Measurements from ENCODE around the gene TRAPPC10.

The TRAPPC10 gene

GRCh38 chr21:44011579-44012473 lies at the start of gene TRAPPC10:
TSS of gene TRAPPC10 (plus strand) at chr21:44012309. CDS start at chr21:44012494, 185 bp downstream.
- DNase-seq = peak; percentile 29 to 91

- no peak for DNase-seq
Measured at GRCh38 chr21:43965911-43966585, 46.1 kb upstream of the TRAPPC10 start.

- DNase-seq = no peak
Measured at GRCh38 chr21:43966946-43967512, 45.1 kb upstream of the TRAPPC10 start.

- no peak for DNase-seq
Measured at GRCh38 chr21:43967981-43968380, 44.1 kb upstream of the TRAPPC10 start.

GRCh38 chr21:43968410-43969114 lies 43.5 kb upstream of the TRAPPC10 start:
- DNase-seq = no peak

- DNase-seq = no peak
Measured at GRCh38 chr21:43969115-43969444, 43.0 kb upstream of the TRAPPC10 start.

GRCh38 chr21:43970551-43970950 lies 41.6 kb upstream of the TRAPPC10 start:
- no peak for DNase-seq

- DNase-seq = no peak
Measured at GRCh38 chr21:43971201-43971991, 40.7 kb upstream of the TRAPPC10 start.

GRCh38 chr21:43971992-43972255 lies 40.2 kb upstream of the TRAPPC10 start:
- DNase-seq = no peak

GRCh38 chr21:43972850-43973633 lies 39.1 kb upstream of the TRAPPC10 start:
- DNase-seq = no peak

- no peak for DNase-seq
Measured at GRCh38 chr21:43973634-43973955, 38.5 kb upstream of the TRAPPC10 start.

- DNase-seq = no peak
Measured at GRCh38 chr21:43974791-43975468, 37.2 kb upstream of the TRAPPC10 start.

- DNase-seq = peak; percentile 43 to 83
Measured at GRCh38 chr21:43975469-43976098, 36.5 kb upstream of the TRAPPC10 start.

- DNase-seq = no peak
Measured at GRCh38 chr21:43976661-43977060, 35.4 kb upstream of the TRAPPC10 start.

- DNase-seq = no peak
Measured at GRCh38 chr21:43978060-43978459, 34.0 kb upstream of the TRAPPC10 start.

- no peak for DNase-seq
Measured at GRCh38 chr21:43979654-43980053, 32.5 kb upstream of the TRAPPC10 start.

- DNase-seq = no peak
Measured at GRCh38 chr21:43981151-43981870, 30.8 kb upstream of the TRAPPC10 start.

GRCh38 chr21:43981871-43982210 lies 30.3 kb upstream of the TRAPPC10 start:
- DNase-seq = no peak

- no peak for DNase-seq
Measured at GRCh38 chr21:43982489-43983078, 29.5 kb upstream of the TRAPPC10 start.

- DNase-seq = no peak
Measured at GRCh38 chr21:43983390-43983789, 28.7 kb upstream of the TRAPPC10 start.

All from NCI-H526 (cell line).